Keratinocyte (primary cell): Measurements from ENCODE around the gene CCDC24. TPM values are rescaled to one million over a fixed set of nuclear protein-coding genes. Genes with fewer than 3 reads are reported as not detected.
A peak's percentile ranks its signal among the peaks of the same experiment; 100 is the strongest.

Experiments used
- DNase-seq: peaks from one replicate; pipeline ENCODE4 v3.0.0-alpha.2; 2011; ENCODE audit warnings: low read depth, missing footprints, low spot score
- FAIRE-seq: peaks from 2 replicates; lab custom pipeline; 2011; peaks lifted over from hg19 to GRCh38; lab: Jason Lieb, UNC
- H2AFZ ChIP-seq: 2 replicates; pipeline ENCODE4 v1.6.0; 2012; ENCODE audit warnings: low read length, control low read depth, inconsistent platforms; ENCODE audit not compliant: control insufficient read depth
- H3K27ac ChIP-seq: 2 replicates; pipeline ENCODE4 v1.5.1; 2011; ENCODE audit warnings: low read length; ENCODE audit not compliant: control insufficient read depth, insufficient read depth
- H3K27me3 ChIP-seq: 3 replicates; pipeline ENCODE4 v1.6.0; 2011; ENCODE audit warnings: low read length; ENCODE audit not compliant: control insufficient read depth, insufficient read depth; ENCODE audit errors: extremely low read depth
- H3K36me3 ChIP-seq, 2 experiments: 2 replicates in 1 of 2; 3 replicates in 1 of 2; pipeline ENCODE4 v1.5.1; 2011; ENCODE audit warnings: low read length in 2 of 2, mild to moderate bottlenecking in 1 of 2; ENCODE audit not compliant: control insufficient read depth in 2 of 2, insufficient read depth in 2 of 2; ENCODE audit errors: extremely low read depth in 1 of 2
- H3K4me1 ChIP-seq: 3 replicates; pipeline ENCODE4 v1.5.1; 2011; ENCODE audit warnings: low read length; ENCODE audit not compliant: control insufficient read depth, insufficient read depth; ENCODE audit errors: extremely low read depth
- H3K4me2 ChIP-seq: 3 replicates; pipeline ENCODE4 v1.6.0; 2011; ENCODE audit warnings: low read depth, low read length; ENCODE audit not compliant: control insufficient read depth, insufficient read depth; ENCODE audit errors: extremely low read depth
- H3K4me3 ChIP-seq, 3 experiments: fragments of 200-600 bp in 1 of 3; sonication (generic) in 1 of 3; 2 replicates in 2 of 3; 3 replicates in 1 of 3; pipeline ENCODE4 v1.5.1; 2011 to 2016; ENCODE audit warnings: low read length in 3 of 3, mild to moderate bottlenecking in 3 of 3, control low read depth in 2 of 3, inconsistent platforms in 1 of 3, low read depth in 1 of 3, mixed read lengths in 1 of 3, mixed run types in 1 of 3, moderate library complexity in 1 of 3; ENCODE audit not compliant: control insufficient read depth in 2 of 3, insufficient read depth in 2 of 3; ENCODE audit errors: extremely low read depth in 1 of 3
- H3K79me2 ChIP-seq: 2 replicates; pipeline ENCODE4 v1.6.0; 2012; ENCODE audit warnings: low read length; ENCODE audit not compliant: control insufficient read depth, insufficient read depth
- H3K9ac ChIP-seq: 3 replicates; pipeline ENCODE4 v1.6.0; 2011; ENCODE audit warnings: low read length; ENCODE audit not compliant: control insufficient read depth, insufficient read depth; ENCODE audit errors: extremely low read depth
- H3K9me1 ChIP-seq: 3 replicates; pipeline ENCODE4 v1.6.0; 2011; ENCODE audit warnings: low read length; ENCODE audit not compliant: control insufficient read depth, insufficient read depth; ENCODE audit errors: extremely low read depth
- H3K9me3 ChIP-seq: 2 replicates; pipeline ENCODE4 v1.5.1; 2012; ENCODE audit warnings: low read depth, low read length; ENCODE audit not compliant: control insufficient read depth
- H4K20me1 ChIP-seq: 3 replicates; pipeline ENCODE4 v1.6.0; 2011; ENCODE audit warnings: low read length; ENCODE audit not compliant: control insufficient read depth, insufficient read depth; ENCODE audit errors: extremely low read depth
- EZH2 ChIP-seq: IDR thresholded peaks from one replicate; pipeline ENCODE4 v1.6.1; 2012; ENCODE audit warnings: inconsistent platforms, mild to moderate bottlenecking, low read length, moderate library complexity
- dilution Hi-C: fragments of 300-500 bp; cut with MboI; formaldehyde crosslinking; loops from one replicate; pipeline ENCODE4 v1.7.0; 2020; ENCODE audit warnings: low sequenced_read_pairs; ENCODE audit not compliant: extremely low pct_ligation_motif_present
- polyA plus RNA-seq, 5 experiments: library from polyadenylated mRNA; depleted of rRNA in 3 of 5; stranded (reverse) in 3 of 5; stranded (forward) in 1 of 5; unstranded in 1 of 5; fragments of >200 nt; gene quantifications; 1 replicate in 1 of 5; 2 replicates in 3 of 5; 3 replicates in 1 of 5; pipeline versions ENCODE4 v1.2.1 to v1.2.3, GENCODE V29; 2011 to 2012; ENCODE audit warnings: missing spikeins in 2 of 5, low read depth in 1 of 5, low replicate concordance in 1 of 5
- TF ChIP-seq, protein P1 (sequence below), 3 experiments: IDR thresholded peaks in 1 of 3; conservative IDR thresholded peaks in 1 of 3; optimal IDR thresholded peaks in 1 of 3; 2 replicates in 2 of 3; 3 replicates in 1 of 3; pipeline versions ENCODE3 to v1.5.1; 2011; ENCODE audit warnings: low read length in 3 of 3, mild to moderate bottlenecking in 3 of 3, moderate library complexity in 2 of 3, control low read depth in 1 of 3, inconsistent platforms in 1 of 3; ENCODE audit not compliant: insufficient read depth in 2 of 3; ENCODE audit errors: extremely low read depth in 1 of 3

Gene CCDC24
- polyA plus RNA-seq, 1 donor (not counting 4 experiments of a cell fraction or from before 2014, with no cell fraction given) = 5.2 TPM

DNA sequence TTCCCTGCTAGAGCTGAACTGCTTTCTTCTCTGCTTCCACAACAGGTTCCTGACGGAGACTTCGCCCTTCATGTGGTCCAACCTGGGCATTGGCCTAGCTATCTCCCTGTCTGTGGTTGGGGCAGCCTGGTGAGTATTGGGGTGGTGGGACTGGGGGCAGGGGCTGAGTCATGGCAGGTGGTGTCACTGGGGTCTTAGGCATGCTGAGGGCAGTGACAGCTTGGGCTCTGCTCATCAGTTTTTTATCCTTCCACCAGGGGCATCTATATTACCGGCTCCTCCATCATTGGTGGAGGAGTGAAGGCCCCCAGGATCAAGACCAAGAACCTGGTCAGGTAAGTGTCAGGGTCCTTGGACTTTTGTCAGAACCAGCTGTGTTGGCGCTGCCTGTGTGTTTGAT, 15.4 kb upstream of the CCDC24 start:
- DNase-seq (no peak), FAIRE-seq (no peak)
- peaks cover 30% of the 10 kb centered on the region in 2 experiments for H3K36me3 ChIP-seq
- H3K9ac ChIP-seq = peak overlapping the region; percentile 87
- no peak overlapping the region for H3K27ac ChIP-seq
- H3K4me3 ChIP-seq = peak overlapping the region; percentile 90 to 99 (median 93)
- no peak for TF ChIP-seq EZH2
- TF ChIP-seq, protein P1, sequence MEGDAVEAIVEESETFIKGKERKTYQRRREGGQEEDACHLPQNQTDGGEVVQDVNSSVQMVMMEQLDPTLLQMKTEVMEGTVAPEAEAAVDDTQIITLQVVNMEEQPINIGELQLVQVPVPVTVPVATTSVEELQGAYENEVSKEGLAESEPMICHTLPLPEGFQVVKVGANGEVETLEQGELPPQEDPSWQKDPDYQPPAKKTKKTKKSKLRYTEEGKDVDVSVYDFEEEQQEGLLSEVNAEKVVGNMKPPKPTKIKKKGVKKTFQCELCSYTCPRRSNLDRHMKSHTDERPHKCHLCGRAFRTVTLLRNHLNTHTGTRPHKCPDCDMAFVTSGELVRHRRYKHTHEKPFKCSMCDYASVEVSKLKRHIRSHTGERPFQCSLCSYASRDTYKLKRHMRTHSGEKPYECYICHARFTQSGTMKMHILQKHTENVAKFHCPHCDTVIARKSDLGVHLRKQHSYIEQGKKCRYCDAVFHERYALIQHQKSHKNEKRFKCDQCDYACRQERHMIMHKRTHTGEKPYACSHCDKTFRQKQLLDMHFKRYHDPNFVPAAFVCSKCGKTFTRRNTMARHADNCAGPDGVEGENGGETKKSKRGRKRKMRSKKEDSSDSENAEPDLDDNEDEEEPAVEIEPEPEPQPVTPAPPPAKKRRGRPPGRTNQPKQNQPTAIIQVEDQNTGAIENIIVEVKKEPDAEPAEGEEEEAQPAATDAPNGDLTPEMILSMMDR (optimal IDR thresholded peaks at IDR 0.05 in 1 of 3, IDR thresholded peaks at IDR 0.05 in 1 of 3, conservative IDR thresholded peaks at IDR 0.05 in 1 of 3; ENCODE audit: extremely low read depth in 1 of 3, insufficient read depth in 2 of 3, low read length in 3 of 3) = peak in 1 of 3 experiments; percentile 16
- H2AFZ ChIP-seq = no peak overlapping the region
- H3K9me1 ChIP-seq = peaks cover under 1% of the 10 kb centered on the region
- peaks cover 43% of the 10 kb centered on the region for H3K79me2 ChIP-seq
- peaks cover 43% of the 10 kb centered on the region for H3K4me1 ChIP-seq
- H4K20me1 ChIP-seq = no peaks in the 10 kb centered on the region
- dilution Hi-C loops = no loop called here
- H3K4me2 ChIP-seq = peak overlapping the region; percentile 95
- no peaks in the 10 kb centered on the region for H3K9me3 ChIP-seq
- no peaks in the 10 kb centered on the region for H3K27me3 ChIP-seq

DNA sequence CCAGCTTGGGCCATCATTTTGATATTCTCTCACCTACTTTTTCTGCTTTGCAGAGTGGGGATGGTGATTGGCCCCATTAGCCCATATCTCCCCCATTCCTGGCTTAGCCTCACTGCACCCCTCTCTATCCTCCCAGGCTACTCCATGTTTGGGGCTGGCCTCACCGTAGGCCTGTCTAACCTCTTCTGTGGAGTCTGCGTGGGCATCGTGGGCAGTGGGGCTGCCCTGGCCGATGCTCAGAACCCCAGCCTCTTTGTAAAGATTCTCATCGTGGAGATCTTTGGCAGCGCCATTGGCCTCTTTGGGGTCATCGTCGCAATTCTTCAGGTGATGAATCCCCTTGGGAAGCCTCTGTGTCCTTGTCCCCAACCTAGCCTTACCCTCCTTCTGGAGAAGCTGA, 14.5 kb upstream of the CCDC24 start:
- Histone ChIP-seq H3K9me1 (no peaks in the 10 kb centered on the region), H3K9ac (no peak overlapping the region), H3K4me2 (no peak overlapping the region), H3K27me3 (no peaks in the 10 kb centered on the region), H4K20me1 (no peaks in the 10 kb centered on the region), H3K9me3 (no peaks in the 10 kb centered on the region), H3K36me3 (peaks cover 26 to 29% of the 10 kb centered on the region in 2 experiments), H3K27ac (no peak overlapping the region), H2AFZ (no peak overlapping the region), H3K79me2 (peaks cover 46% of the 10 kb centered on the region), H3K4me3 (no peak overlapping the region), H3K4me1 (peaks cover 46% of the 10 kb centered on the region)
- no peak for FAIRE-seq
- DNase-seq = no peak
- TF ChIP-seq, protein P1 (optimal IDR thresholded peaks at IDR 0.05 in 1 of 3, IDR thresholded peaks at IDR 0.05 in 1 of 3, conservative IDR thresholded peaks at IDR 0.05 in 1 of 3; ENCODE audit: extremely low read depth in 1 of 3, insufficient read depth in 2 of 3, low read length in 3 of 3) = no peak
- no peak for TF ChIP-seq EZH2
- dilution Hi-C loops = no loop called here
